ENCODE data around the gene CBLL1. TPM values are rescaled to one million over a fixed set of nuclear protein-coding genes. Genes with fewer than 3 reads are reported as not detected.

CBLL1 gene
- total and polyA plus RNA-seq, 2 of the 13 experiments (the other 11 are each of a cell fraction or from before 2014, with no cell fraction given), result 8.8 to 10.5 TPM

DNA sequence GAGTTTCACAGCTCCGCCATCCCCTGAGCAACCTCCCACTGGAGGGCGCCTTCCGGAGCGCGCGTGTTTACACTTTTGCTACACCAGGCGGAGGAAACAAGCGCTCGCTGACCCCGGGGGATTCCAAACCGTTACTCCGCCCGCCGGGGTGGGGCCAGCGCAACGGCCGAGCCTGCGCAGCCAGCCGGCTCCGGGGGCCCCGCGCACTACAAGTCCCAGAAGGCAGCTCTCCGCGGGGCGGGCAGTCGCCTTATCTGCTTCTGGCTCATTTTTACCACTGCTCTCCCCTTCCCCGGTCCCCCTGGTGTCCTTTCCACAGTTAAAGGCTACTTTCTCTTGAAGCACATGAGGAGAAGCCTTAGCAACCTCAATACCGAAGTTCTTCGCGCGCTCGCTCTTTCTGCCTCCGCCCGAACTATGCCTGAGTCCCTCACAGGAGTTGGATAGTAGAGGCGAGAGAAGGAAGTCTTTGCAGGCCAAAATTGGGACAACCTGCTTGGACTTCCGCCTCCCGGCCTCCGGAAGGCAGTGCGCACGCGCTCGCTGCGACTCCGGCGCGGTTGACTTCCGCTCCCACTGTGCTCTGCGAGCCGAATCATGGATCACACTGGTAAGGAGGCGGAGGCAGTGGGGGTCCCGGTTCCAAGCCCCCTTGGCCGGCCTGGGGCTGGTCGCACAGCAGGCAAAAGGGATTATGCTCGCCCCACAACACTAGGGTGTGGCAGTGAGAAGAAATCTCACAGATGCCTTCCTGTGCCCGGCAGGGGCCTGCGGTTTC lies at the start of gene CBLL1 (continued):
- TF ChIP-seq BRCA1 (CRISPR knock-in tag; IDR thresholded peaks at IDR 0.05) (no peak), ZNF205 (CRISPR knock-in tag; IDR thresholded peaks at IDR 0.05) (peak; percentile 92), ZBTB1 (CRISPR knock-in tag; IDR thresholded peaks at IDR 0.05; ENCODE audit: borderline replicate concordance) (no peak), ZC3H4 (CRISPR knock-in tag; IDR thresholded peaks at IDR 0.05; ENCODE audit: borderline replicate concordance) (0 out of 2 replicates have a peak, but pooled peaks have one; percentile 17), ZNF317 (CRISPR knock-in tag; IDR thresholded peaks at IDR 0.05) (0 out of 2 replicates have a peak, but pooled peaks have one; percentile 5), ZNF180 (CRISPR knock-in tag; IDR thresholded peaks at IDR 0.05; ENCODE audit: borderline replicate concordance, low read depth) (no peak), FLYWCH1 (CRISPR knock-in tag; IDR thresholded peaks at IDR 0.05) (no peak; the same call in 1 of the 2 replicates), ZSCAN30 (CRISPR knock-in tag; IDR thresholded peaks at IDR 0.05) (no peak), NBN (conservative IDR thresholded peaks at IDR 0.05) (no peak), CC2D1A (CRISPR knock-in tag; IDR thresholded peaks at IDR 0.05) (no peak), NFE2L2 (IDR thresholded peaks at IDR 0.05; ENCODE audit: low read length) (no peak), MAFF (IDR thresholded peaks at IDR 0.05; ENCODE audit: low read depth, low read length) (no peak), FOXC1 (CRISPR knock-in tag; IDR thresholded peaks at IDR 0.05; ENCODE audit: borderline replicate concordance) (peak; percentile 78; the same call in 1 of the 2 replicates), LCORL (IDR thresholded peaks at IDR 0.05) (no peak), LCORL (CRISPR knock-in tag; IDR thresholded peaks at IDR 0.05) (peak; percentile 64), SSRP1 (CRISPR knock-in tag; IDR thresholded peaks at IDR 0.05) (0 out of 2 replicates have a peak, but pooled peaks have one; percentile 39), FOXA3 (CRISPR knock-in tag; IDR thresholded peaks at IDR 0.05) (peak; percentile 94), MAZ (IDR thresholded peaks at IDR 0.05; ENCODE audit: borderline replicate concordance, low read depth, low read length) (peak; percentile 79; the same call in 1 of the 2 replicates), MAZ (CRISPR knock-in tag; IDR thresholded peaks at IDR 0.05; ENCODE audit: low read depth) (peak; percentile 37; the same call in 1 of the 2 replicates), ZNF354B (CRISPR knock-in tag; IDR thresholded peaks at IDR 0.05) (no peak), MATR3 (CRISPR knock-in tag; IDR thresholded peaks at IDR 0.05) (no peak)
- TF ChIP-seq, protein P1, sequence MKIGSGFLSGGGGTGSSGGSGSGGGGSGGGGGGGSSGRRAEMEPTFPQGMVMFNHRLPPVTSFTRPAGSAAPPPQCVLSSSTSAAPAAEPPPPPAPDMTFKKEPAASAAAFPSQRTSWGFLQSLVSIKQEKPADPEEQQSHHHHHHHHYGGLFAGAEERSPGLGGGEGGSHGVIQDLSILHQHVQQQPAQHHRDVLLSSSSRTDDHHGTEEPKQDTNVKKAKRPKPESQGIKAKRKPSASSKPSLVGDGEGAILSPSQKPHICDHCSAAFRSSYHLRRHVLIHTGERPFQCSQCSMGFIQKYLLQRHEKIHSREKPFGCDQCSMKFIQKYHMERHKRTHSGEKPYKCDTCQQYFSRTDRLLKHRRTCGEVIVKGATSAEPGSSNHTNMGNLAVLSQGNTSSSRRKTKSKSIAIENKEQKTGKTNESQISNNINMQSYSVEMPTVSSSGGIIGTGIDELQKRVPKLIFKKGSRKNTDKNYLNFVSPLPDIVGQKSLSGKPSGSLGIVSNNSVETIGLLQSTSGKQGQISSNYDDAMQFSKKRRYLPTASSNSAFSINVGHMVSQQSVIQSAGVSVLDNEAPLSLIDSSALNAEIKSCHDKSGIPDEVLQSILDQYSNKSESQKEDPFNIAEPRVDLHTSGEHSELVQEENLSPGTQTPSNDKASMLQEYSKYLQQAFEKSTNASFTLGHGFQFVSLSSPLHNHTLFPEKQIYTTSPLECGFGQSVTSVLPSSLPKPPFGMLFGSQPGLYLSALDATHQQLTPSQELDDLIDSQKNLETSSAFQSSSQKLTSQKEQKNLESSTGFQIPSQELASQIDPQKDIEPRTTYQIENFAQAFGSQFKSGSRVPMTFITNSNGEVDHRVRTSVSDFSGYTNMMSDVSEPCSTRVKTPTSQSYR (CRISPR knock-in tag; IDR thresholded peaks at IDR 0.05; ENCODE audit: borderline replicate concordance), result no peak
- TF ChIP-seq, protein P2, sequence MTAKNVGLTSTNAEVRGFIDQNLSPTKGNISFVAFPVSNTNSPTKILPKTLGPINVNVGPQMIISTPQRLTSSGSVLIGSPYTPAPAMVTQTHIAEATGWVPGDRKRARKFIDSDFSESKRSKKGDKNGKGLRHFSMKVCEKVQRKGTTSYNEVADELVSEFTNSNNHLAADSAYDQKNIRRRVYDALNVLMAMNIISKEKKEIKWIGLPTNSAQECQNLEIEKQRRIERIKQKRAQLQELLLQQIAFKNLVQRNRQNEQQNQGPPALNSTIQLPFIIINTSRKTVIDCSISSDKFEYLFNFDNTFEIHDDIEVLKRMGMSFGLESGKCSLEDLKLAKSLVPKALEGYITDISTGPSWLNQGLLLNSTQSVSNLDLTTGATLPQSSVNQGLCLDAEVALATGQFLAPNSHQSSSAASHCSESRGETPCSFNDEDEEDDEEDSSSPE (CRISPR knock-in tag; IDR thresholded peaks at IDR 0.05), result peak; percentile 54
- TF ChIP-seq, protein P3, sequence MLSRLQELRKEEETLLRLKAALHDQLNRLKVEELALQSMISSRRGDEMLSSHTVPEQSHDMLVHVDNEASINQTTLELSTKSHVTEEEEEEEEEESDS (CRISPR knock-in tag; IDR thresholded peaks at IDR 0.05; ENCODE audit: borderline replicate concordance), result no peak
- TF ChIP-seq, protein P4, sequence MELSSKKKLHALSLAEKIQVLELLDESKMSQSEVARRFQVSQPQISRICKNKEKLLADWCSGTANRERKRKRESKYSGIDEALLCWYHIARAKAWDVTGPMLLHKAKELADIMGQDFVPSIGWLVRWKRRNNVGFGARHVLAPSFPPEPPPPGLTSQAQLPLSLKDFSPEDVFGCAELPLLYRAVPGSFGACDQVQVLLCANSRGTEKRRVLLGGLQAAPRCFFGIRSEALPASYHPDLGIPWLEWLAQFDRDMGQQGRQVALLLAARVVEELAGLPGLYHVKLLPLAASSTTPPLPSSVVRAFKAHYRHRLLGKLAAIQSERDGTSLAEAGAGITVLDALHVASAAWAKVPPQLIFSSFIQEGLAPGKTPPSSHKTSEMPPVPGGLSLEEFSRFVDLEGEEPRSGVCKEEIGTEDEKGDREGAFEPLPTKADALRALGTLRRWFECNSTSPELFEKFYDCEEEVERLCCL (CRISPR knock-in tag; IDR thresholded peaks at IDR 0.05; ENCODE audit: borderline replicate concordance), result no peak

Data from HepG2 (cell line).